ENCODE data around the gene UGT2A2.

The UGT2A2 gene

DNA sequence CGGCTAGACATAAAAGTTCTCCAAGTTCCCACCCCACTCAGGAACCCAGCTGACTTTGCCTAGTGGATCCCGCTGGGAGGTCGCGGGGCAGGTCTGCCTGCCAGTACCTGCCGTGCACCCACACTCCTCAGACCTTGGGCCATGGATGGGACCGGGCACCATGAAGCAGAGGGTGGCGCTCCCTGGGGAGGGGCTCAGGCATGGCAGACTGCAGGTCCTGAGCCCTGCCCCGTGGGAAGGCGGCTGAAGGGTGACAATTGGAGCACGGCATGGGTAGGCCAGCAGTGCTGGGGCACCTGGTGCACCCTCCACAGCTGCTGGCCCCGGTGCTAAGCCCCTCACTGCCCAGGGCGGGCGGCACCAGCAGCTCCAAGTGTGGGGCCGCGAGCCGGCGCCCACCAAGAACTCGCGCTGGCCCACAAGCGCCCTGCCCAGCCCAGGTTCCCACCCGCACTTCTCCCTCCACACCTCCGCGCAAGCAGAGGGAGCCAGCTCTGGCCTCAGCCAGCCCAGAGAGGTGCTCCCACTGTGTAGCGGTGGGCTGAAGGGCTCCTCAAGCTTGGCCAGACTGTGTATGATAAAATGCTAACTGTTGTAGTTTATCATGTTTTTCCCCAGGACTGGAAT is 63.1 kb downstream of the UGT2A2 start:
- DNase-seq (ENCODE audit: low read depth in 2 of 3, low spot score in 2 of 3), result no peak

DNA sequence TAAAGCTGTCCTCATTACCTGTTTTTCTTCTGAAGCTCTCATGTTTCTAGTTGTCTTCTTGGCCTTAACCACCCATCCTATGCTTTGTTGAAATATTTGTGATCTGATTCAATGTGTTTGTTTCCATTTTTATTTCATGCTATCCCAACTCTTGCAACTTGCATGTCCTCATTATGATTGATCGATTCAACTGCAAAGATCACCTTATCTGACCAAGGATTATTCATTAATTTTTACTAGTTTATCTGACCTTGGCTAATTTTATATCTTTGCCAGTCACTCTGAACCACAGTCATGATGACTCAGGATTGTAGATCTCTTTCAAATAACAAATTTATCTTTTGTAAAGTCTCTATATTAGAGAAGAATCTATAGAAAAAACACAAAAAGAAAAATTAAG is 70.7 kb downstream of the UGT2A2 start:
- no peak for DNase-seq (ENCODE audit: low read depth in 2 of 3, low spot score in 2 of 3)

DNA sequence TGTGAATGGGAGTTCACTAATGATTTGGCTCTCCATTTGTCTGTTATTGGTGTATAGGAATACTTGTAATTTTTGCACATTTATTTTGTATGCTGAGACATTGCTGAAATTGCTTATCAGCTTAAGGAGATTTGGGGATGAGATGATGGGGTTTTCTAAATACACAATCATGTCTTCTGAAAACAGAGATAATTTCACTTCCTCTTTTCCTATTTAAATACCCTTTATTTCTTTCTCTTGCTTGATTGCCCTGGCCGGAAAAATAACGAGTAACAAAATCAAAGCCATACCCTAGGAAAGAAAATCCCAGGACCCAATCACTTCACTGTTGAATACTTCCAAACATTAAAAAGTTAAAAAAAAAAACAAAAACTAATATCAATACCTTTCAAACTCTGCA is 76.0 kb downstream of the UGT2A2 start:
- no peak for DNase-seq (ENCODE audit: low read depth in 2 of 3, low spot score in 2 of 3)

DNA sequence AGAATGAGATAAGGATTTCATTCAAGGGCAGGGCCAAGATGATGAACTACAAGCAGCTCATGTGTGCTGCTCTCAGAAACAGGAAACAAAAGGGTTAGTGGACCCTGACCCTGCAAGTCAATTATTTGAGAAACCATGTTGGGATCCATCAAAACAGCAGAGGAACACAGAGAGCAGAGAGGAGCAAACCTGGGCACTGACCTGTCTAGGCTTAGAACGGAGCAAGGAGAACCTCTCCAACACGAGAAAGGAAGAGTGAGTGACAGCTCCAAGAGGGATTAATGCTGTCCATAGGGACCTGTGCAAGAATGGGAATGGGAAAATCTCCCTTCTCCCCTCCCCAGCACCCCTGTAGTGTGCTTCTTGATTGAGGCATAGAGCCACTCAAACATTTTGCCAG is 89.8 kb downstream of the UGT2A2 start:
- DNase-seq (ENCODE audit: low read depth in 2 of 3, low spot score in 2 of 3), result no peak

DNA sequence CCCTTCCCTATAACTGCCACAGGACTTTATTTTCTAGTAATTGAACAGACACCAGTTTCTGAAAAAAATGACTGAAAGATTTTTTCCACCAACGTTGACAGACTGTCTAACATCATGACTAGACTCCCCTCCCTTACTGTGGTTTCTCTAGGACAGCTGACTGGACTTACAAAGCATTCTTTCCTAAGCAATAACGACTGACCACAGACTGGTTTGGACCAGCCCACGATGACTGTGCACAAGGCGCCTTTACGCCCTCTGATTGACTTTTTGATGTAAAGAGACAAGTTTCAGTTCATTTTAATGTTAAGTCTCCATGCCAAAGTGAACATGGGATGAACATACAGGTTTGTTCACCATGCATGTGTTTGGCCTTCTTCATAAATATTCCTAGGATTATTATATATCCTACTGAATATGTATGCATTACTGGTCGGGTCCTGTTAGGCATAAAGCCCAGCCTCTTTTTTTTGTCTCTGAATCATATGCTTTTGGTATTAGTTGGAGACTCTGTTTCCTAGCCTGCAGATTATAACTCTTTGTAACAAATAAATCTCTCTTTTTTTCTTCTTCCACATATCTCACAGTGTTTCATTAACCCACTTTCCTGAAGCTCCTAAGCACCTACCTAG is 93.2 kb downstream of the UGT2A2 start:
- DNase-seq (ENCODE audit: low read depth in 2 of 3, low spot score in 2 of 3), result no peak

Data from activated CD8-positive, alpha-beta memory T cell treated with anti-CD3 and anti-CD28 coated beads for 48 hours (primary cell).